Smooth muscle cell (in vitro differentiated cells): ENCODE measurements around the gene IFI44. TPM values are rescaled to one million over a fixed set of nuclear protein-coding genes. Genes with fewer than 3 reads are reported as not detected.

Experiments
- DNase-seq: peaks from one replicate; lab custom pipeline; 2025; ENCODE audit not compliant: unreplicated experiment; lab: John Stamatoyannopoulos, UW
- H2AFZ ChIP-seq: fragments of 200-600 bp; sonication (generic); 2 replicates; pipeline ENCODE4 v1.6.0; 2016; ENCODE audit warnings: antibody characterized with exemption, low read depth, mild to moderate bottlenecking
- H3F3A ChIP-seq: fragments of 200-600 bp; sonication (generic); 2 replicates; pipeline ENCODE4 v1.6.0; 2017; ENCODE audit warnings: antibody characterized with exemption, low read depth
- H3K27ac ChIP-seq: fragments of 200-600 bp; sonication (generic); 2 replicates; pipeline ENCODE4 v1.5.1; 2016; ENCODE audit warnings: low read depth, mild to moderate bottlenecking
- H3K27me3 ChIP-seq: fragments of 200-600 bp; sonication (generic); 2 replicates; pipeline ENCODE4 v1.6.1; 2016; ENCODE audit warnings: low read depth, mild to moderate bottlenecking
- H3K36me3 ChIP-seq: fragments of 200-600 bp; sonication (generic); 2 replicates; pipeline ENCODE4 v1.5.1; 2016; ENCODE audit warnings: low read depth
- H3K4me1 ChIP-seq: fragments of 200-600 bp; sonication (generic); 2 replicates; pipeline ENCODE4 v1.5.1; 2016; ENCODE audit warnings: low read depth
- H3K4me2 ChIP-seq: fragments of 200-600 bp; sonication (generic); 2 replicates; pipeline ENCODE4 v1.6.0; 2016; ENCODE audit warnings: mild to moderate bottlenecking
- H3K4me3 ChIP-seq: fragments of 200-600 bp; sonication (generic); 2 replicates; pipeline ENCODE4 v1.5.1; 2016; ENCODE audit warnings: mild to moderate bottlenecking
- H3K79me2 ChIP-seq: fragments of 200-600 bp; sonication (generic); 2 replicates; pipeline ENCODE4 v1.6.0; 2016; ENCODE audit warnings: low read depth, mild to moderate bottlenecking
- H3K9ac ChIP-seq: fragments of 200-600 bp; sonication (generic); 2 replicates; pipeline ENCODE4 v1.6.0; 2016; ENCODE audit warnings: low read depth
- H3K9me3 ChIP-seq: fragments of 200-600 bp; sonication (generic); replicated peaks from 2 replicates; pipeline ENCODE4 v1.5.1; 2016; ENCODE audit warnings: low read depth
- H4K20me1 ChIP-seq: fragments of 200-600 bp; sonication (generic); 2 replicates; pipeline ENCODE4 v1.6.0; 2016; ENCODE audit warnings: low read depth
- WGBS: methylation state at CpG from one replicate; pipeline ENCODE4 v1.1.7; 2016; ENCODE audit warnings: low lambda C conversion rate; 5-methylcytosine and 5-hydroxymethylcytosine counted together
- polyA plus RNA-seq: library from polyadenylated mRNA; unstranded; fragments of >200 nt; fragmentation: Nextera tagmentation; extraction: Ambion mirVana; gene quantifications from 2 replicates; pipeline ENCODE4 v1.2.1, GENCODE V29; 2016
- total RNA-seq: library from RNA; depleted of rRNA; stranded (reverse); fragments of >200 nt; gene quantifications from 2 replicates; pipeline ENCODE4 v1.2.3, GENCODE V29; 2014
- TF ChIP-seq, protein P1 (sequence below): fragments of 200-600 bp; sonication (generic); IDR thresholded peaks from 2 replicates; pipeline ENCODE4 v1.5.1; 2017; ENCODE audit warnings: borderline replicate concordance, mild to moderate bottlenecking, antibody characterized with exemption; ENCODE audit not compliant: insufficient read depth, poor library complexity, severe bottlenecking

IFI44 gene, protein sequence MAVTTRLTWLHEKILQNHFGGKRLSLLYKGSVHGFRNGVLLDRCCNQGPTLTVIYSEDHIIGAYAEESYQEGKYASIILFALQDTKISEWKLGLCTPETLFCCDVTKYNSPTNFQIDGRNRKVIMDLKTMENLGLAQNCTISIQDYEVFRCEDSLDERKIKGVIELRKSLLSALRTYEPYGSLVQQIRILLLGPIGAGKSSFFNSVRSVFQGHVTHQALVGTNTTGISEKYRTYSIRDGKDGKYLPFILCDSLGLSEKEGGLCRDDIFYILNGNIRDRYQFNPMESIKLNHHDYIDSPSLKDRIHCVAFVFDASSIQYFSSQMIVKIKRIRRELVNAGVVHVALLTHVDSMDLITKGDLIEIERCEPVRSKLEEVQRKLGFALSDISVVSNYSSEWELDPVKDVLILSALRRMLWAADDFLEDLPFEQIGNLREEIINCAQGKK
- total RNA-seq (0.27 TPM in 1 of 2 replicates, not detected in the other), polyA plus RNA-seq (0.71 TPM in 1 of 2 replicates, not detected in the other)

DNA sequence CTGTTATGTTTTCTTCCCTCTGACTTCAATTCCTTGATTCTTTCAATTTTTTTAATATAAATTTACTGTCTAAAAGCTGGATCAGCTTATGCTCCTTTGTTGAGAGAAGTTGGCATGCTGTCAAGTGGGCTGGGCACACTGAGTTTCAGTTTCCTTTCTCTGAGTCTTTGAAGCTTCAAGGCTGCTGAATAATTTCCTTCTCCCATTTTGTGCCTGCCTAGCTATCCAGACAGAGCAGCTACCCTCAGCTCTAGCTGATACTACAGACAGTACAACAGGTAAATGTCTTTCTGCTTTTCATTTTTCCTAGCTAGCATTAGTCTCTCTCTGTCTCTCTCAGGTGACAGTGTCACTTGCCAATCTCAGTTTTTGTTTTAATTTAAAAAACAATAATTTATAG lies at the start of gene IFI44:
TSS of gene IFI44 (plus strand) at position 204 of the 400 bp plus-strand sequence. CDS start 365 bp downstream, outside the sequence.
- no peak within 1 kb of the TSS for H3K9ac ChIP-seq

DNA sequence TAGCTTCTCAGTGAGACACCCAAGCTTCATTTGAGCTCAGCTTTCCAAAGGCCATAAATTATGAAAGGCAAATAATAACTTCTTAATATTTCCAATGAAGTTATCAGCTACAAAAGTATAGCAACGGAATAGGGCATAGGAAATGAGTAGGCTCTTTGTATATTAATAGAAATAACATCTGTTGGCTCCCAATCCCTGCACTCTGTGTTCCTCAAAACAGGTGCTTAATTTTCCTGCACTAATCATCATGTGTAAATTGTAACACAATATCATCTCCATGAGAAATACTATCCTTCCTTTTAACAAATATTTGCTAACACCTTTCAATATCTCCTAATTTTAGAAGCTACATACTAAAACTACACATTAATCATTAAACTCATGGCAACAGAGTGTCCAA lies 48.6 kb upstream of the IFI44 start:
- H3K36me3 ChIP-seq, result no peaks in the 10 kb centered on the region
- H3K27me3 ChIP-seq, result no peaks in the 10 kb centered on the region
- no peak overlapping the region for H3K9ac ChIP-seq
- no peak for DNase-seq
- H3K4me3 ChIP-seq, result no peak overlapping the region
- no peak overlapping the region for H2AFZ ChIP-seq
- no peaks in the 10 kb centered on the region for H3K79me2 ChIP-seq
- H3F3A ChIP-seq, result no peaks in the 10 kb centered on the region
- TF ChIP-seq, protein P1, sequence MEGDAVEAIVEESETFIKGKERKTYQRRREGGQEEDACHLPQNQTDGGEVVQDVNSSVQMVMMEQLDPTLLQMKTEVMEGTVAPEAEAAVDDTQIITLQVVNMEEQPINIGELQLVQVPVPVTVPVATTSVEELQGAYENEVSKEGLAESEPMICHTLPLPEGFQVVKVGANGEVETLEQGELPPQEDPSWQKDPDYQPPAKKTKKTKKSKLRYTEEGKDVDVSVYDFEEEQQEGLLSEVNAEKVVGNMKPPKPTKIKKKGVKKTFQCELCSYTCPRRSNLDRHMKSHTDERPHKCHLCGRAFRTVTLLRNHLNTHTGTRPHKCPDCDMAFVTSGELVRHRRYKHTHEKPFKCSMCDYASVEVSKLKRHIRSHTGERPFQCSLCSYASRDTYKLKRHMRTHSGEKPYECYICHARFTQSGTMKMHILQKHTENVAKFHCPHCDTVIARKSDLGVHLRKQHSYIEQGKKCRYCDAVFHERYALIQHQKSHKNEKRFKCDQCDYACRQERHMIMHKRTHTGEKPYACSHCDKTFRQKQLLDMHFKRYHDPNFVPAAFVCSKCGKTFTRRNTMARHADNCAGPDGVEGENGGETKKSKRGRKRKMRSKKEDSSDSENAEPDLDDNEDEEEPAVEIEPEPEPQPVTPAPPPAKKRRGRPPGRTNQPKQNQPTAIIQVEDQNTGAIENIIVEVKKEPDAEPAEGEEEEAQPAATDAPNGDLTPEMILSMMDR, result no peak
- H4K20me1 ChIP-seq, result no peaks in the 10 kb centered on the region
- no peaks in the 10 kb centered on the region for H3K4me1 ChIP-seq
- H3K9me3 ChIP-seq, result no peaks in the 10 kb centered on the region
- WGBS, result 70% methylated on average over 1 of the region's 1 CpG
- H3K4me2 ChIP-seq, result no peak overlapping the region
- no peak overlapping the region for H3K27ac ChIP-seq

More for the DNA sequence above, at the start of gene IFI44:
- TF ChIP-seq, protein P1, result no peak
- no peaks in the 10 kb centered on the region for H3K4me1 ChIP-seq
- H3F3A ChIP-seq, result no peaks in the 10 kb centered on the region
- peak within 1 kb of the TSS; percentile 43 for H2AFZ ChIP-seq
- no peaks in the 10 kb centered on the region for H3K79me2 ChIP-seq
- no peak within 1 kb of the TSS for H3K27ac ChIP-seq
- no peaks in the 10 kb centered on the region for H4K20me1 ChIP-seq
- DNase-seq, result no peak
- H3K36me3 ChIP-seq, result no peaks in the 10 kb centered on the region
- H3K4me2 ChIP-seq, result no peak within 1 kb of the TSS
- H3K4me3 ChIP-seq, result peak within 1 kb of the TSS; percentile 24
- H3K27me3 ChIP-seq, result peaks cover 6% of the 10 kb centered on the region
- H3K9me3 ChIP-seq, result no peaks in the 10 kb centered on the region

DNA sequence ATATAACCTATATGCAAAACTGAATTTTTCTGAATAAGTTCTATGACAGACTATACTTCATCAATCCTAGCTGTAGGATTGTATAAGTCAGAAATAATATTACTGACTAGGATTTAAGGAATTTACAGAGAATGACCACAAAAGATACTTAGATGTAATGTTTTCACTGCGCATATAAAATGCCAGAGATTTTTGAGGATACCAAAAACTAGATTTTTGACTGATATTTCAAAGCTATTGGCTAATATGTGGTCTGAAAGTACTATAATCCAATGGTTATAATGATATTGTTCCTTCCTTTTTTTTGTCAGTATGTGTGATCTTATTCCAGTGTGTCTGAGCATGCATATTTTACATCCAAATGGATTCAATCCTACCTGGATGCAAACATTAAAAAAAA lies 46.4 kb upstream of the IFI44 start:
- Histone ChIP-seq H3K4me1 (no peaks in the 10 kb centered on the region), H3K9ac (no peak overlapping the region), H4K20me1 (no peaks in the 10 kb centered on the region), H3K9me3 (no peaks in the 10 kb centered on the region), H3F3A (no peaks in the 10 kb centered on the region), H3K4me2 (no peak overlapping the region), H3K27ac (no peak overlapping the region), H2AFZ (no peak overlapping the region), H3K79me2 (no peaks in the 10 kb centered on the region), H3K27me3 (no peaks in the 10 kb centered on the region), H3K36me3 (no peaks in the 10 kb centered on the region), H3K4me3 (no peak overlapping the region)
- 87% methylated on average over 1 of the region's 1 CpG for WGBS
- no peak for DNase-seq
- TF ChIP-seq, protein P1, result no peak
